Breast epithelium (tissue), 4 donors: ENCODE data around the gene PHLPP2. TPM values are rescaled to one million over a fixed set of nuclear protein-coding genes. Genes with fewer than 3 reads are reported as not detected.

Experiments
- DNase-seq, 2 donors: peaks; one replicate each; pipeline ENCODE4 v3.0.0-alpha.2; 2019; ENCODE audit warnings: low spot score in 2 of 2
- H3K27ac ChIP-seq, 2 donors: fragments of 200-600 bp; sonication (generic) in 1 of 2; one replicate each; pipeline ENCODE4 v1.5.1; 2016 to 2019; ENCODE audit warnings: mild to moderate bottlenecking in 1 of 2
- H3K27me3 ChIP-seq, 2 donors: fragments of 200-600 bp; sonication (generic) in 1 of 2; one replicate each; pipeline versions ENCODE4 v1.5.1 to v1.6.0; 2017 to 2019; ENCODE audit warnings: control low read depth in 1 of 2, mild to moderate bottlenecking in 1 of 2
- H3K36me3 ChIP-seq: fragments of 200-600 bp; one replicate; pipeline ENCODE4 v1.5.1; 2019
- H3K4me1 ChIP-seq, 2 donors: fragments of 200-600 bp; sonication (generic); one replicate each; pipeline ENCODE4 v1.5.1; 2016 to 2019; ENCODE audit warnings: control low read depth in 1 of 2
- H3K4me3 ChIP-seq, 3 donors: fragments of 200-600 bp; sonication (generic); 1 replicate in 2 of 3; 2 replicates in 1 of 3; pipeline ENCODE4 v1.5.1; 2016 to 2019; ENCODE audit warnings: mild to moderate bottlenecking in 3 of 3, moderate library complexity in 2 of 3
- H3K9me3 ChIP-seq, 2 donors: fragments of 200-600 bp; sonication (generic) in 1 of 2; one replicate each; pipeline ENCODE4 v1.5.1; 2016 to 2019; ENCODE audit warnings: control low read depth in 1 of 2
- POLR2A ChIP-seq: fragments of 450-650 bp; IDR thresholded peaks from one replicate; pipeline ENCODE4 v1.6.1; 2016; ENCODE audit warnings: antibody characterized with exemption, mild to moderate bottlenecking, moderate library complexity
- POLR2AphosphoS5 ChIP-seq, 3 donors: sonication (generic); formaldehyde crosslinking; IDR thresholded peaks; one replicate each; pipeline ENCODE4 v1.6.1; 2017; ENCODE audit warnings: antibody characterized with exemption in 3 of 3
- intact Hi-C: fragments of 100-400 bp; cut with DNase I; formaldehyde crosslinking; loops from one replicate; pipeline ENCODE4 v1.15.1; 2023; ENCODE audit warnings: low total_unique reads
- total RNA-seq, 3 donors: library from RNA; depleted of rRNA; stranded (reverse); fragments of >200 nt; gene quantifications; one replicate each; pipeline ENCODE4 v1.1.0, GENCODE V29; 2016
- TF ChIP-seq, protein P1 (sequence below), 3 donors: fragments of 450-650 bp; IDR thresholded peaks; one replicate each; pipeline ENCODE4 v1.5.1; 2016 to 2017; ENCODE audit warnings: antibody characterized with exemption in 3 of 3, mild to moderate bottlenecking in 3 of 3, moderate library complexity in 3 of 3

The PHLPP2 gene
- total RNA-seq, 3 donors from 2014 or later = 12.5 to 16.1 (median 15.5) TPM

DNA sequence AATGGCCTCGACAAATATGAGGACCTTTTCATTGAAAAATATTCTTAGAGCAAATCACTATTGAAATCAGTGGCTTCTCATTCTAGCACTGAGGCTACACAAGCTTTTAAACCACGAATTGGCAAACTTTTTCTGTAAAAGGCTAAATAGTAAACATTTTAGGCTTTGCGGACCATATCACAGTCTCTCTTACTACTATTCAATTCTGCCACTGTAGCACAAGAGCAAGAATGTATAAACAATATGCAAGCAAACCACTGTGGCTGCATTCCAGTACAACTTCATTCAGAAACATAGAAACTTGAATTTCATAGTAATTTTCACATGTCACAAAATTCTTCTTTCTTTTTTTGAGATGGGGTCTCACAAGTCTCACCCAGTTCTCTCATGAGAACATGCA, 49.1 kb downstream of the PHLPP2 start:
- Histone ChIP-seq H3K9me3 (no peaks in the 10 kb centered on the region), H3K36me3 (peaks cover 6% of the 10 kb centered on the region), H3K27me3 (no peaks in the 10 kb centered on the region), H3K4me3 (no peak overlapping the region), H3K4me1 (no peaks in the 10 kb centered on the region), H3K27ac (no peak overlapping the region)
- TF ChIP-seq, protein P1, sequence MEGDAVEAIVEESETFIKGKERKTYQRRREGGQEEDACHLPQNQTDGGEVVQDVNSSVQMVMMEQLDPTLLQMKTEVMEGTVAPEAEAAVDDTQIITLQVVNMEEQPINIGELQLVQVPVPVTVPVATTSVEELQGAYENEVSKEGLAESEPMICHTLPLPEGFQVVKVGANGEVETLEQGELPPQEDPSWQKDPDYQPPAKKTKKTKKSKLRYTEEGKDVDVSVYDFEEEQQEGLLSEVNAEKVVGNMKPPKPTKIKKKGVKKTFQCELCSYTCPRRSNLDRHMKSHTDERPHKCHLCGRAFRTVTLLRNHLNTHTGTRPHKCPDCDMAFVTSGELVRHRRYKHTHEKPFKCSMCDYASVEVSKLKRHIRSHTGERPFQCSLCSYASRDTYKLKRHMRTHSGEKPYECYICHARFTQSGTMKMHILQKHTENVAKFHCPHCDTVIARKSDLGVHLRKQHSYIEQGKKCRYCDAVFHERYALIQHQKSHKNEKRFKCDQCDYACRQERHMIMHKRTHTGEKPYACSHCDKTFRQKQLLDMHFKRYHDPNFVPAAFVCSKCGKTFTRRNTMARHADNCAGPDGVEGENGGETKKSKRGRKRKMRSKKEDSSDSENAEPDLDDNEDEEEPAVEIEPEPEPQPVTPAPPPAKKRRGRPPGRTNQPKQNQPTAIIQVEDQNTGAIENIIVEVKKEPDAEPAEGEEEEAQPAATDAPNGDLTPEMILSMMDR (IDR thresholded peaks at IDR 0.05) = no peak
- no peak for TF ChIP-seq POLR2AphosphoS5 (IDR thresholded peaks at IDR 0.05)
- no peak for TF ChIP-seq POLR2A
- intact Hi-C loops = no loop called here
- DNase-seq = no peak

DNA sequence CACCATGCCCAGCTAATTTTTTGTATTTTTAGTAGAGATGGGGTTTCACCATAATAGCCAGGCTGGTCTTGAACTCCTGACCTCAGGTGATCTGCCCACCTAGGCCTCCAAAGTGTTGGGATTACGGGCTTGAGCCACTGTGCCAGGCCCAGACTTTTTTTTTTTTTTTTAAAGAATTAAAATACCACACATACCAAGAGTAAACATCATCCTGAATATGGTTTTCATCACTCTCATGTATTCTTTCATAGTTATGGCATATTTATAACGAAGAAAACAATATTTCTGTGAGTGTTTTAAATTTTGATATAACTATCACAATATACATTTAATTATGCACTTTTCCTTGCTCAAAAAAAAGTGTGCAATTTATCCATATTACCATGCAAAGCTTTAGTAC, 50.3 kb downstream of the PHLPP2 start:
- Histone ChIP-seq H3K9me3 (no peaks in the 10 kb centered on the region), H3K4me3 (no peak overlapping the region), H3K36me3 (peaks cover 8% of the 10 kb centered on the region), H3K4me1 (no peaks in the 10 kb centered on the region), H3K27me3 (no peaks in the 10 kb centered on the region), H3K27ac (no peak overlapping the region)
- DNase-seq = no peak
- intact Hi-C loops = no loop called here
- TF ChIP-seq, protein P1 (IDR thresholded peaks at IDR 0.05) = no peak
- TF ChIP-seq POLR2A (no peak), POLR2AphosphoS5 (IDR thresholded peaks at IDR 0.05) (no peak)

DNA sequence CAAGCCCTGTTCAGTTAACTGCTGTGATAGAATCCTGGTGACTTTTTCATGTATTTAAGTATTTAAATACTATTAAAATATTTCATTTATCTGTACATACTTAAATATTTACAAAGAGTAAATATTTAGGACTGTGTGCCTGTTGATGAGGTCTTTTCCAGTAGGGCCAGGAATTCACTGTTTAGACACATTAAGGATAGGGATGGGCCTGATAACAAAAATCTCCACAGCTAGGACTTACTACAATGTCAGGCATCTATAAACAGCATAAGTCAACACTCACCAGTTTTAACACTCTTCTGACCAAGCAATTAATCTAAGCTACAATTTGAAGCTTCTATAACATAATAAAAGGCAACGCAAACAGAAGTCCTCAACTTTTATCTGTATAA, 50.9 kb downstream of the PHLPP2 start:
- Histone ChIP-seq H3K36me3 (peaks cover 11% of the 10 kb centered on the region), H3K27ac (no peak overlapping the region), H3K27me3 (no peaks in the 10 kb centered on the region), H3K9me3 (no peaks in the 10 kb centered on the region), H3K4me1 (no peaks in the 10 kb centered on the region), H3K4me3 (no peak overlapping the region)
- intact Hi-C loops = no loop called here
- no peak for TF ChIP-seq POLR2AphosphoS5 (IDR thresholded peaks at IDR 0.05)
- TF ChIP-seq POLR2A = no peak
- TF ChIP-seq, protein P1 (IDR thresholded peaks at IDR 0.05) = no peak
- DNase-seq = no peak

DNA sequence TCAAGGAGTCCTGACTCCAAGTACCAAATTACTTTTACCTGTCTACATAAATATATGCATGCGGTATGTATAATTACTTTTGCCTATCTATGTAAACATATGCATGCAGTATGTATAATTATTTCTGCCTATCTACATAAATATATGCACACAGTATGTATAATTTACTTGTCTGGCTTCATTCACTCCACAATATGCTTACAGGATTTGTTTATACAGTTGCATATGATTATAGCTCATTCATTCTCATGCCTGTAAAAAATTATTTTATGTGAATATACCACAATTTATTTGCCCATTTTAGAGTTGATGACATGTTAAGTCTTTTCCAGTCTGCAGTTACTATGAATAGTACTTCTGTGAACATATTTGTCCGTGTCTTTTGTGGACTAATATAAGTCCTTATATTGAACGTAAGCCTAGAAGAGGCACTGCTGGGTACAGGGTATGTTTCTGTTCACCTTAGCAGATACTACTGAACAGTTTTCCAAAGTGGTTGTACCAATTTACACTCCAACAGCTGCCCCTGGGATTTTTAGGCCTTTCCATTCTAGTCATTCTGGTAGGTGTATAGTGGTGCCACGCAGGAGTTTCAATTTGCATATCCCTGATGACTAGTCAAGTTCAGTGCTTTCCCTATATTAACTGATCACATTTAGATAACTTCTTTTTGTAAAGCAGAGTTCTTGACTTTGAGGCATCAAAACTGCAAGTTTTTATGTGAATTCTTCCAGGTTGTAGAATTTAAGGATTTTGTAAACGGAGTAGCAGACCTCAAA, 51.5 kb downstream of the PHLPP2 start:
- Histone ChIP-seq H3K27ac (no peak overlapping the region), H3K27me3 (no peaks in the 10 kb centered on the region), H3K4me3 (no peak overlapping the region), H3K9me3 (no peaks in the 10 kb centered on the region), H3K4me1 (no peaks in the 10 kb centered on the region), H3K36me3 (peaks cover 11% of the 10 kb centered on the region)
- TF ChIP-seq POLR2AphosphoS5 (IDR thresholded peaks at IDR 0.05) (no peak), POLR2A (no peak)
- TF ChIP-seq, protein P1 (IDR thresholded peaks at IDR 0.05) = no peak
- intact Hi-C loops = no loop called here
- DNase-seq = no peak

DNA sequence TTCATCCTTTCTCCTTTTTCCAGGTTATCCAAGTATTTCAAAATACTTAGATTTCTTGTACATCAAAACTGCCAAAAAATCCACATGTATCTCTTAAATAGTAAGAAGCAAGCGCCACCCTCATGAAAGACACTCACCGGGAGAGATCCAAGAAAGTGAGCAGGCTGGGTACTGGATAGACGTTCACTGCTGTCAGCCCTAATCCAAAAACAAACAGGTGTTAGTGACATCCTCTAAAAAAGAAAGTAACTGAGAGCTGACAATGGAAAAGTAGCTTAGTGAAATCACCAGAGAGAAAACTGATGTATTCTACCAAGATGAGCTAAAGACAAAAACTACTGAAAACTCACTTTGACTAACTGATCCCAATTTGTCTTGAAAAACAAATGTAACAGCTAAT, 52.4 kb downstream of the PHLPP2 start:
- intact Hi-C loops = no loop called here

More for the DNA sequence above, 52.4 kb downstream of the PHLPP2 start:
- TF ChIP-seq, protein P1 (IDR thresholded peaks at IDR 0.05) = no peak
- no peak for TF ChIP-seq POLR2A
- TF ChIP-seq POLR2AphosphoS5 (IDR thresholded peaks at IDR 0.05) = no peak
- Histone ChIP-seq H3K4me1 (no peaks in the 10 kb centered on the region), H3K27ac (no peak overlapping the region), H3K4me3 (no peak overlapping the region), H3K9me3 (no peaks in the 10 kb centered on the region), H3K27me3 (no peaks in the 10 kb centered on the region), H3K36me3 (peaks cover 11% of the 10 kb centered on the region)
- no peak for DNase-seq
